Erythroblast (primary cell): ENCODE data around the gene ZNF600.

Source experiments
- GATA1 ChIP-seq: IDR thresholded peaks from 2 replicates; pipeline ENCODE4 v1.6.1; 2011; ENCODE audit warnings: low read depth, mild to moderate bottlenecking, control low read depth, low read length, moderate library complexity
- POLR2A ChIP-seq: IDR thresholded peaks from 2 replicates; pipeline ENCODE4 v1.6.1; 2011; ENCODE audit warnings: mild to moderate bottlenecking, low read length

- no peak for TF ChIP-seq POLR2A
- TF ChIP-seq GATA1, result no peak
Observed at GRCh38 chr19:52734331-52734892, 52.2 kb downstream of the ZNF600 start.
